ENCODE measurements around the gene LMO7.

Gene LMO7

DNA sequence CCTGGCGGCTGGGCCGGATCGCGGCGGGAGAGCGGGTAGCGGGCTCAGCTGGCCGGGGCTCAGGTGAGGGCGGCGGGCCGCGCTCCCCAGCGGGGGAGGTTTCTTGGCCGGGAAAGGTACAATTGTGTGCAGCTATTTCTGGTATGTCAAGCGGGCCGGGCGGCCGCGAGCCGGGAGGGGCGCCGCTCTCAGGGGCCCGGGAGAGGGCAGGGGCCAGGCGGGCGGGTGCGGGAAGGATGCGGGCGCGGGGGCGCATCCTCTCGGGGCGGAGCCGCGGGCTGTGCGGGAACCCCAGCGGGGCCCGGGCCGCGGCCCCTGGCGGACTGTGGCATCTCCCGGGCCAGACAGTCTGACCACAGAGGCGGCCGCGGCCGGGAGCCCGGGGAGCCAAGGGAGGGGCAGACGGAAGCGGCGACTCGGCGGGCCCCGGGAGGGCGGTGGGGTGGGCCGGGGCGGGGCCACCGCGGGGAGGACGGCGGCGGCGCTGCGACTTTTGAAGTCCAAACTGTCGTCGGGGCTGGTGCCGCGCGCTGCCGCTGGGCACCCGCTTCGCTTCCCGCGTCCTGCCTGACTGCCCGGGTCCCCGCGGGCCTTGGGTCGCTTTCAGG is at the start of gene LMO7:
Gene LMO7, plus strand, starts transcription at position 503 of the 608 bp plus-strand sequence. CDS start 328 bp downstream, outside the sequence.
- peak; percentile 10 for DNase-seq (ENCODE audit: low spot score)

DNA sequence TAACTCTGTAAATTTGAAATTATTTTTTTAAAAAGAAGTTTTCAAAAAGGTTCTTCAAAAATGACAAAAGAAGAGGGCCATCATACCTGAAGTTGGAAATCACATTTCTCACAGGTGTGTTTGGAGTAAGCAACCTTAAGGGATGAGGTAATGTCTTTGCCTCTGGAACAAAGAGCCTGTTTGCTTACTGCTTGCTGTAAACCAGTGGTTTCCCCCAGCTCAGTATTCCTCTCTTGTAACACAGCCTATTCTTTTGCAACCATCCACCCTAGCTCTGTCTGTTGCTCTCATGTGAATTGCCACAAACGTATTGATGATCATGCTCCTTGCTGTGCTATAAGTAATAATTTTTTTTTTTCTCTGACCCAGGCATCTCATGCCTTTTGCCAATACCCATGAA is 48.5 kb upstream of the LMO7 start:
- DNase-seq (ENCODE audit: low spot score) = no peak

DNA sequence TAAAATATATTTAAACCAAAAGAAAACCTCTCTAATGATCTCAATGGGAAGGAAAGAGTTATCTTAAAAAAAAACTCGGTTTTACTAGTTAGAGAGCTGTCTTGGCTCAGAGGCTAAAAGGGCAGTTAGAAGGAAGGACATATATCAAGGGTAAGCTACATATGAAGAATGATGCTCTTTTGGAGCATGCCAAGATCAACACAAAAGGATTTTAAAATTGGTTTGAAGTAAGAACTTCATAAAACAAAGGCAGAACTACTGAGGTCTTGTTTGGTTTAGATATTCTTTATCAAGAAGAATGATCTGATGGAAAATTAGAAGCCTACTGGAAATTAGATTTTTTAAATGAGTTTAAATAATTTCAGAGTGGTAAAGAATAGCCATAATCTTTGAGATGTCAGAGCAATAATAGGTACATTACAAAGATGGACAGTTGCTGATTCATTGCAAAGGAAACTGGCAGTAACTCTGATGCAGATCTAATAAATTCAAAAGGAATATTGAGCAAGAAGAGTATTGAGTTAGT is 39.4 kb upstream of the LMO7 start:
- DNase-seq (ENCODE audit: low spot score) = no peak

DNA sequence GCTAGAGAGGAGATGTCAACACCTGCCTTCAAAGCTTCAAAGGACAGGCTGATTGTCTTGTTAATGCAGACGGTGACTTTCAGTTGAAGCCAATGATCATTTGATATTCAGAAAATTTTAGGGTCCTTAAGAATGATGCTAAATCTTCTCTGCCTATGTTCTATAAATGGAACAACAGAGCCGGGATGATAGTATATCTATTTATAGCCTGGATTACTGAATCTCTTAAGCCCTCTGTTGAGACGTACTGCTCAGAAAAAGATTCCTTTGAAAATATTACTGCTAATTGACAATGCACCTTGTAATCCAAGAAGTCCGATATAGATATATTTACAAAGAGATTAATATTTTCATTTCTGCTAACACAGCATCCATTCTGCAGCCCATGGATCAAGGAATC is 35.8 kb upstream of the LMO7 start:
- no peak for DNase-seq (ENCODE audit: low spot score)

DNA sequence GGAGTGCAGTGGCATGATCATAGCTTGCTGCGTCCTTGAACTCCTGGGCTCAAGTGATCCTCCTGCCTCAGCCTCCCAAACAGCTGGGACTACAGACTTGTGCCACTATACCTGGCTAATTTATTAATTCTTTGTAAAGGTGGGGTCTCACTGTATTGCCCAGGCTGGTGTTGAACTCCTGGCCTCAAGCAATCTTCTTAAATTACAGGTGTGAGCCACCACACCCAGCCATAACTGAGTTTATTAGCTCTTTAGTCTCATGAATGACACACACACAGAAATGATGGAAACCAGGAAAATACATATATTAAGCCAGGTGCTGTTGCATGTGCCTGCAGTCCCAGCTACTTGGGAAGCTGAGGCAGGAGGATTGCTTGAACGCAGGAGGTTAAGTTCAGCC is 33.1 kb upstream of the LMO7 start:
- no peak for DNase-seq (ENCODE audit: low spot score)

DNA sequence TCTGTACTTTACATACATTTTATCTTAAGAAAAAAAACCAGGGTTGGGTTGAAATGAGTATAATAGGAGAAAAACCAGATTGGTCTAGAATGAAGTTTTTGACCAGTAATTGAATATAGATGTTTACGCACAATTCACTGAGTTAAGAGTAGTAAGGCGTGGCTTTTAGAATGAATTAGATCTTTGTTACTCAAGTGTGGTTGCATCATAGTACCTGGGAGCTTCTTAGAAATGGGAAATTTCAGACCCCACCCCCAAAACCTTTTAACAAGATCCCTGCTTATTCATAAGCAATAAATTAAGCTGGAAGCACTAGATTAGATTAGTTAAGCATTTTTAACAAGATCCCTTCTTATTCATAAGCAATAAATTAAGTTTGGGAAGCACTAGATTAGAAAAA is 28.7 kb upstream of the LMO7 start:
- DNase-seq (ENCODE audit: low spot score) = no peak

DNA sequence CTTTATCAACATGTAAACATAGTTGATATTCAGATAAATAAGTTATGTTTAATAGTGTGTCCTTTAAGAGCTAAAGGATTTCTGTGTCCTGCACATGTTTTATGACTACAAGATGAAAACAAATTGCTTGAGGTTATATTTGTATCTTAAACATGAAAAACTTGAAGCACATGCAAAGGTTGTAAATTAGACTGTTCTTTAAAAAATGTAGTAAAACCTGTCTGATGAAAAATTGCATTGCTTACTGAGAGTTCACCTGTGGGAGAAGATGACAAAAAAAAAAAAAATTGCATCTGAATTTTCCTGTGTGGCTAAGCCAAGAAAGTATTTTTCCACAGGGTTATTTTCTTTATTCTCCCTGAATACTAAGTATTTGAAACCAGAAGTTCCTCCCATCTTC is 25.7 kb upstream of the LMO7 start:
- DNase-seq (ENCODE audit: low spot score) = no peak

DNA sequence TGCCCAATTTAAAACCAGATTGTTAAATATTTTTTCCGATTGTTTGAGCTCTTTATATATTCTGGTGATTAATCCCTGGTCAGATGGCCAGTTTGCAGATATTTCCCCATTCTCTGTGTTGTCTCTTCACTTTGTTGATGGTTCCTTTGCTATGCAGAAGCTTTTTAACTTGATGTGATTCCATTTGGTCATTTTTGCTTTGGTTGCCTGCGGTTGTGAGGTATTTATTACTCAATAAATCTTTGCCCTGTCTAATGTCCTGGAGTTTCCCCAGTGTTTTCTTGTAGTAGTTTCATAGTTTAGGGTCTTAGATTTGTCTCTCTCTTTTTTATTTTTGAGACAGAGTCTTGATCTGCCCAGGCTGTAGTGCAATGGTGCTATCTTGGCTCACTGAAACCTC is 23.8 kb upstream of the LMO7 start:
- DNase-seq (ENCODE audit: low spot score) = no peak

DNA sequence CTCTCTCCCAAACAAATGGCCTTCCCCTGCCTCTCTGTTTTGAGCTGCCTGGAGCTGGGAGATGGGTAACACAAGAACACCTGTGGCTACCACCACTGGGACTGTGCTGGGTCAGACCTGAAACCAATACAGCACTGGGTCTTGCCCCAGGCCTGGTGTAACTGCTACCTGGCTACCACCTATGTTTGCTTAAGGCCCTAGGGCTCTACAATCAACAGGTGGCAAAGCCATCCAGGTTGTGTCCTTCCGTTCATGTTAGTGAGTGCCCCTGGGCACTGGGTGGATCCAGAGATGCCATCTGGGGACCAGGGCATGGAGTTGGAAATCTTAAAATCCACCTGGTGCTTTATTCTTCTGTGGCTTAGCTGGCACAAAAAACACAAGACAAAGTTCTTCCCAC is 18.9 kb upstream of the LMO7 start:
- no peak for DNase-seq (ENCODE audit: low spot score)

DNA sequence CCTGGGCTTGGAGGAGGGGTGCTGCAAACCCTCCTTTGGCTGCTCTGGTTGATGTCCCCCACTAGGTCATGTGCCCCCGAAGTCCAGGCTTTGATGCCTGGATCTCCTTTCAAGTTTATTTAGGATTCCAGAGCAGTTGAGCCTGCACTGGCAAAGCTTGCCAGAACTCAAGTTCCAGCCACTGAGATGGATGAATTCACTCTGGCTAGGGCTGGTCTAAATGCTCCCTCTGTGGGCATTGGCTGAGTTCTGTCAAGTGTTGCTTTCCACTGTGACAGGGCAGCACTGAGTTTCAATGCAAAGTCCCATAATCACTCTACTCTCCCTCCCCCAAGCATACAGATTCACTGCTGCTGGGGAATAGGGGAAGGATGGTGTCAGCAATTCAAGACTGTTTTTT is 17.8 kb upstream of the LMO7 start:
- DNase-seq (ENCODE audit: low spot score) = no peak

DNA sequence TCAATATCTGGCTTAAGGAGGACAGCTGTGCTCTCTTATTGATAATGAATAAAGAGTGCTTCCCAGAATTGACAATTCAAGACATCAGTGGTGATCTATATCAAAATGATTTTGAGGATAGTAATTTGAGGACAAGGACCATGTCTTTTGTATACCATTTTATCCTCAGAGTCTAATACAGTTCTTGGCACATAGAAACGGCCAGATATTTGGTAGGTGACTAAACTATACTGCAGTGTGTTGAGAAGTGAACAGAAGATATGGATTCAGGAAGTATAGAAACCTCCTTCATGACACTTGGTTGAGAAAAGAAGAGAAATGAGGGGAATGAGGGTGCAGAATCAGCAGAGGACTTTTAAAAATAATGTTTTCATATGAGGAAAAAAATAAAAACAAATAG is 16.1 kb upstream of the LMO7 start:
- no peak for DNase-seq (ENCODE audit: low spot score)

DNA sequence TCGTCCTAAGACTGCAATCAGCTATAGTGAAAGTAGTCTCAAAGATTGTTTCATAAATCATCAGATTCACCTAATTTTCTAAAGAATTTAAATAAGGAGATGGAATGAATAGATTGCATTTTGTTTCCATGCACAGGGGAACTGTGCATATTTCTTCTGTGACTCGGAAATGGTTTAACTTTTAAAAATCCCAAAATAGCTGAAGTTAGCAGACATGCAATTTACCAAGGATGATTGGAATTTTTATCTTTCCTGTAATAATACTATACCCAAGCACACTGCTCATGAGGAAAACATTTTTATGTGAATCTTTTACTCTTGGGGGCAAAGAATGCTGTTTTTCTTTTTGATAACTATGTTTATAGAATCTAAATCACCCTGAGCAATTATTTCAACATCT is 15.0 kb upstream of the LMO7 start:
- DNase-seq (ENCODE audit: low spot score) = no peak

DNA sequence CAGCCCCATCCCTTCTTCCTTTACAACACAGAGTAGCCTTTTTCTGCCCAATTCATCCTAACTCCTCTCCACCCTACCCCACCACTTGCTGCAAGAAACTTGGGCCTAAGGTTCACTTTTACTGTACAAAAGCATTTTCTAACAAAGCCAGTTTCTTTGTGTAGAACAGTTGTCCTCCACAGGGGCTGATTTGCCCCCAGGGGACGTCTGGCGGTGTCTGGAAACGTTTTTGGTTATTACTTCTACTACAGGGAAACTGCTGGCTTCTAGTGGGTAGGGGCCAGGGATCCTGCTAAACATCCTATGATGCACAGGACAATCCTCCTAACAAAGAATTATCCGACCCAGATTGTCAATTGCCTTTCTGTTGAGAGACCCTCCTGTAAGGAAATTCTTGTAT is 7.3 kb upstream of the LMO7 start:
- no peak for DNase-seq (ENCODE audit: low spot score)

DNA sequence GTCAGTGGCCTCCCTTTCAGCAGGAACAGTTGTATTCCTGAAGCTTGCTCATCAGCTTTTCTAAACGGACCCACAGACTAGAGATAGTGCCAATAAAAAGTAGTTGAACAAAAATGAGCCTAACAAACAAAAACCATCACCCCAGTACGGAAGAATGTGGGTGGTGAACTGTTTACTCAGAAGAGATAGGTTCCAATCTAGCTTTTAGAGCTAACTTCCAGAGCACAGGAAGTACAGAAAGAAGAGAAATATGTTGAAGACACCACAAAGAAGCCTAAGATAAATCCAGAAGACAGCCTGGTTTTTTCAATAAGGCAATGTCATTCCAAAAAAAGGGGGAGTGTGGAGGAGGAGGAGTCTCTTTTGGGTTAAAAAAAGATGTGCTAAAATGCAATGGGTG is 2.8 kb upstream of the LMO7 start:
- DNase-seq (ENCODE audit: low spot score) = no peak

DNA sequence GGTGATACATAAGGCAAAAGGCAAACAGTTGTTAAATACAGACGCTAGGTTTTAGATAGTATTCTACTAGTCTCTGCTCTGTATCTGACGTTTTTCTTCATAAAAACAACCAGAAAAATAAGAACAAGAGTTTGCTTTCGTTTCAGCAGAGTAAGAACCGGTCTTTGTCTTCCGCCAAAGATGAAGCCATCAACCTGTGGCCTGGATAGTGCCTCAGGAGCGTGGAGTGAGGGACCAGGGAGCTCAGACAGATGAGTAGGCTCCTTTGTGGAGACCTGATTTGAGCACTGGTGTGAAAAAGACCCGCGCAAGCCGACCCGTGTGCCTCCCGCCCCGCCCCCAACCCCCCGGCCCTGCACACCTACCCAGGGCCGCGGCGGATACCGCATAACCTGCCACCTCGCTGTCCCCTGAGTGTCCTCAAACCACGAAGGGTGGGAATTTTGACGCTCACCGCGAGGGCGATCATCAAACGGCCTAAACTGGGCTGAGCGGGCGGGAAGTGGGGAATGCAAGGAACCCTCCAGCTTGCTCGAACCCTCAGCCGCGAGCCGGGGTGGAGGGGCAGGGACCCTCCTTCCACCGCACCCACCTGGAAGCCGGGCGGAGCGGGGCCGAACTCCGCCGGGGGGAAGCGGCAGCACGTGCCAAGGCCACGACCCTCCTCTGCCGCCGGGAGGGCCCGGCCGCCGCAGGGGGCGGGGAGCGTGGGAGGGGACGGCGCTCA is 866 bp upstream of the LMO7 start:
- DNase-seq (ENCODE audit: low spot score) = no peak

DNA sequence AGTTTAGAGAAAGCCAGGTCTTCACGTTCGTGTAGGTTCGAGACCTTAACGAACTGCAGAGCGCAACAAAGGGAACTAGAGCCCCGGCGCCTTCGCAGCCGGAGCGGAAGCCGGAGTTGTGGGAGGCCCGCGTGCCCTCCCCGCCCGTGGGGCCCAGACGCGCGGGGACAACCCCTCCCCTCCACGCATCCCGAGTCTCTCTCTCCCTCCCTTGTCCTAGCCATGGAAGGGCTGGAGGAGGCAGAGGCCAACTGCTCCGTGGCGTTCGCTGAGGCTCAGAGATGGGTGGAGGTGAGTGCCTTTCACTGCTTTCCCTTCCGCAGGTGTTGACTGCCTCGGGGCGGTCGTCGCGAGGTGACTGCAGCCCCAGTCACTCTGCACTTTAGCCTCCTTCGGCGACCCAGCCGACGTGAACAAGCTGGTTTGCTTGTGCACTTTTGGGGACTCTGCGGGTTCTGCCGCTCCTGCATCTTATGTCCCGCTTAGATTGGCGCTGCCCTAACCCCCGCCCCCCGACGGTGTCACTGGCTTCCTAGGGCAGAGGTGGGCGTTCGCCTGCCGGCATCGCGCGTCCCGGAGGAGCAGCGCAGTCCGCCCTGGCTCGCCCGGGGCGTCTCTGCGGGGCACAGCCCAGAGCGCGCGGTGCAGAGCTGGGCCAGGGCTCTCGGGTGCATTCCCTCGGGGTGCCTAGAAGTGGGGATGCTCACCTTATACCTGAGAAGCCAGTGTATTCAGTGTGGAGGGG is 478 bp downstream of the LMO7 start:
- DNase-seq (ENCODE audit: low spot score) = peak; percentile 7

DNA sequence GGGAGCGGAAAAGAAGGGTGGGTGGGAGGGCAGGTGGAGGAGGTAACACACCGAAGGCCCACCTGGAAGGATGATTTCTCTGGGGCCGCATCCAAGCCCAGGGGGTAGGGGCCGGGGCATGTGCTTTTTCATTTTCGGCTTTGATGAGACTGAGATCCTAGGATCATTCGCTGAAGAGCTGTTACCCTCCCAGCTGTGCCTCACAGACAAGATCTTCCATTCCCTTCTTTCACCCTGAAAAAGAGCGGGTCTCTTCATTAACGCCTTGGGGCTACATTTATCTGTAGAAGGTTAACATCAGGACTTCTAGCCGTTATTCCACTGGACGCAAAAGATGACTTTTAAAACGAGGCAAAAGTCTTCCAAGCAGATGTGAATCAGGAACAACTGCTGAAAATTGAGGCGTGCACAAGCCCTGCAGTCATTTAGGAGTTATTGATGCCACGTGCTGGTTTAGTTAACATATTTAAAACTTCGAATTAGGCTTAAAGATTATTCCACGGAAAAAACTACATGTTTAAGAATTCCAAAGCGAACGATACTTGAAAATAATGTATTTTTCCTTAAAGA is 1.1 kb downstream of the LMO7 start:
- DNase-seq (ENCODE audit: low spot score) = no peak

DNA sequence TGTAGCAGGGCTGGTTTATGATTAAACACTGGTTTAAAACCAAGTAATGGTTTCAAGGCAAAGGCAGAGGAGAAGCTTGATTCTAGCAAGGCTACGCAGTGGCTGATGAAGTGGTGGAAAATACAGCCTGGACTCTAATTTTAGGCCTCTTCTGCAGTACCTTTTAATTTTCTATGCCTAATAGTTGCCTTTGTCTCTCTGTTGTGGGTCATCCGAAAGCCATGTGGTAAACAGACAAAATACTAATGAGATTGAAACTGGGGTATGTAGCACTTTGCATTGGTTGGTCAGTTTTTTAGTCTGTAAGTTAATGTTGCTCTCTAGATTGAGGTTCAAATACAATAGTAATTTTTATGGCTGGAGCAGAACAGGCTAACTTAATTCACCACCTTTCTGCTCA is 3.3 kb downstream of the LMO7 start:
- DNase-seq (ENCODE audit: low spot score) = no peak

DNA sequence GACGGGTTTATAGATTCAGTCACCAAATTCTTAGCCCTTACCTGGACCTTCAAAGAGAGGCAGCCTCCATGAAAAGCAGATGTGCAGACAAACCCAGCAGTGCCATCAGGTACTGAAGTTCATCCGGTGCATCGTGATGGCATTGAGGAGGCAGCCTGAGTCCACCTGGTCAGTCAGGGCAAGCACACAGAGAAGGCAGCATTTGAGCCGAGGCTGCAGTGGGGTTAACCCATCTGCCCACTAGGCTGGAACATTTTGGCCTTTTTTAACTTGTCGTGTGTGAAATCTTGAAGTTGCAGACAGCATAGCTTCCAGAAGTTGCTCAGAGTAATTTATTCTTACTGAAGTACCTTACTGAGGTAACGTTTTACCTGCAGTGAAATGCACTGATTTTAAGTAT is 4.9 kb downstream of the LMO7 start:
- no peak for DNase-seq (ENCODE audit: low spot score)

DNA sequence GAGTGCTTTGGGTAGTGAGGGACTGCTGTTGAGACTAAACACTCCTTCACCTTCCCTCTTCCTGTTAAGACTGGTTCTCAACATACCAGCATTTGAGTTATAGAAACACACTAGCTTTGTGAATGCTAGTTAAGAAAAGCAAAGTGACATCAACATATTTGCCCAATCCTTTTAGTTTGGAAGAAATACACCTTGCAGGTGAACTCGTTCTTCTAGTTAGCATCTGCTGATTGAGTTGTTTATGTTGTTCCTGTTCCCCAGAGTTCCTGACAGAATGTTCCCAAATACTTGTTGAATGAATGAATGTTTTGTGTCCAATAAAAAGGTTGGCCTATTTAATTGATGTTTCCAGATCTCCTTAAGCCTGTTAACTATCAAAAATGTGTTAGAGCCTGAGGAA is 7.1 kb downstream of the LMO7 start:
- DNase-seq (ENCODE audit: low spot score) = no peak

DNA sequence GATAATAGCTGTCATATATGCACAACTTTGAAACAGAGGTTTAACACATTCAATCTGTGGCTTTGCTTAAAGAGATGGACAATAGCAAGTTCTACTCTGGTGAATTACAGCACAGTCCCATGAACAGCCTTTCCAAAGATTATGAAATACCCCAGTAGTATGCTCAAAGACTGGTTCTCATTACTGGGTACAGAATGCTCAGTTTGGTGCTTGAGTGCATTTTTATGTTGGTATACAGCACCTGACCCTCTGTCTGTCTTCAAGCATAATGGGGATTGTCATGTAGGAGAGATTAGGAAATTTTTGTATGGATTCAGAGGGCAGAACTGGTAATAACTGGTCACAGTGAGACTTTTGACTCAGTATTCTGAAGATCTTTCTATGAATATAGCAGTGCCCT is 7.6 kb downstream of the LMO7 start:
- DNase-seq (ENCODE audit: low spot score) = no peak

DNA sequence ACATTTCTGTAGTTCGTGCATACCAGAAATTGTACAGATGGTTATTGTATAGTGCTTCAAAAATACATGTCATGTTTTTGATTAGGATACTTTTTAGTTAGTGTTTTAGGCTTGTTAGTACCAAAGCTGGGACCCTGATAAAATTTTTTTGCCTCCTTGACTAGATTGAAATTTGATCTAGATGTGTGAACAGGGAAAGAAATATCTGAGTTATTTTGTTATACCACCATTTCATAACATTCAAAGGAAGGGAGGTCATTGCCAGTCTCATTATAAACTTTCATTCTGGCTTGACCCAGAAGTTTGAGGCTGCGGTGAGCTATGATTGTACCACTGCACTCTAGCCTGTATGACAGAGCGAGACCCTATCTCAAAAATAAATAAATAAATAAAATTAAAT is 9.0 kb downstream of the LMO7 start:
- DNase-seq (ENCODE audit: low spot score) = no peak
